HL-60/S4 (cell line): ENCODE results near the gene SEZ6L2.
"Not testable (repeated sequence)": the region's sequence is repeated elsewhere in the genome, so short reads cannot be mapped to it uniquely, and the experiment has no call there.

Experiments
- in situ Hi-C: fragments of 300-500 bp; cut with MboI; formaldehyde crosslinking; loops from 2 replicates; pipeline ENCODE4 v1.14.3; 2022; ENCODE audit warnings: low sequenced_read_pairs

Gene SEZ6L2

GRCh38 chr16:29858149-29858849 lies 41.1 kb downstream of the SEZ6L2 start:
- in situ Hi-C loops, result no loop called here

- in situ Hi-C loops, result no loop called here
Measured at GRCh38 chr16:29857133-29857760, 42.1 kb downstream of the SEZ6L2 start.

- in situ Hi-C loops, result no loop called here
Measured at GRCh38 chr16:29854520-29855100, 44.7 kb downstream of the SEZ6L2 start.

- in situ Hi-C loops, result no loop called here
Measured at GRCh38 chr16:29852654-29853053, 46.7 kb downstream of the SEZ6L2 start.

GRCh38 chr16:29850998-29851397 lies 48.4 kb downstream of the SEZ6L2 start:
- in situ Hi-C loops, result no loop called here

GRCh38 chr16:29849505-29849904 lies 49.8 kb downstream of the SEZ6L2 start:
- in situ Hi-C loops, result no loop called here

- in situ Hi-C loops, result no loop called here
Measured at GRCh38 chr16:29848420-29849297, 50.7 kb downstream of the SEZ6L2 start.

- in situ Hi-C loops, result no loop called here
Measured at GRCh38 chr16:29845656-29846055, 53.7 kb downstream of the SEZ6L2 start.

- in situ Hi-C loops, result no loop called here
Measured at GRCh38 chr16:29844575-29845331, 54.6 kb downstream of the SEZ6L2 start.

- in situ Hi-C loops, result no loop called here
Measured at GRCh38 chr16:29843931-29844330, 55.4 kb downstream of the SEZ6L2 start.

- in situ Hi-C loops, result no loop called here
Measured at GRCh38 chr16:29842732-29843346, 56.5 kb downstream of the SEZ6L2 start.

GRCh38 chr16:29841631-29842030 lies 57.7 kb downstream of the SEZ6L2 start:
- in situ Hi-C loops, result no loop called here

- in situ Hi-C loops, result no loop called here
Measured at GRCh38 chr16:29840240-29840639, 59.1 kb downstream of the SEZ6L2 start.

GRCh38 chr16:29839822-29840221 lies 59.5 kb downstream of the SEZ6L2 start:
- in situ Hi-C loops, result no loop called here

- in situ Hi-C loops, result no loop called here
Measured at GRCh38 chr16:29837841-29838240, 61.5 kb downstream of the SEZ6L2 start.

- in situ Hi-C loops, result no loop called here
Measured at GRCh38 chr16:29836623-29837022, 62.7 kb downstream of the SEZ6L2 start.

- in situ Hi-C loops, result no loop called here
Measured at GRCh38 chr16:29835926-29836325, 63.4 kb downstream of the SEZ6L2 start.

GRCh38 chr16:29834079-29834478 lies 65.3 kb downstream of the SEZ6L2 start:
- in situ Hi-C loops, result no loop called here

- in situ Hi-C loops, result not testable (repeated sequence)
Measured at GRCh38 chr16:29833219-29833618, 66.1 kb downstream of the SEZ6L2 start.

- in situ Hi-C loops, result no loop called here
Measured at GRCh38 chr16:29831490-29831889, 67.9 kb downstream of the SEZ6L2 start.
